GM18526 (cell line): ENCODE data around the gene CSNK1G2.

ENCODE experiments used
- POLR2A ChIP-seq: IDR thresholded peaks from 3 replicates; pipeline ENCODE4 v1.6.1; 2011; ENCODE audit not compliant: insufficient read length; ENCODE audit errors: extremely low read depth

CSNK1G2 gene

DNA sequence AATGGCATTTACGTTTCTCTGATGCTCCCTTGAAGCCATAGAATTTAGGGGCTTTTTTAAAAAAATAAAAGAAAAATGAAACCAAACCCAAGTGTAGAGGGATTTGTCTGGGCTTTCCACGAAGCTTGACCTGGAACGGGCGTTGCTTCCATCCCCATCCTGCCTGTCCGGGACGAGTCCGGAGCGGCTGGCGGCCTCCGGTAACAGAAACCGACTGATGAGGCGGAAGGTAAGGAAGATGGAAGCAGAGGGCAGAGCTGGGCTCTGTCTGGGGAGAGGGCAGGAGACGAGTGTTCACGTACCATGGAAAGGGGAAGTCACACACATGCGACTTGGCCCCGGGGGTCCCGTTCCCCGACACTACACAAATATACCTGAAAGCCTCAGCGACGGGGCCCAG, 40.3 kb downstream of the CSNK1G2 start:
- no peak for TF ChIP-seq POLR2A

DNA sequence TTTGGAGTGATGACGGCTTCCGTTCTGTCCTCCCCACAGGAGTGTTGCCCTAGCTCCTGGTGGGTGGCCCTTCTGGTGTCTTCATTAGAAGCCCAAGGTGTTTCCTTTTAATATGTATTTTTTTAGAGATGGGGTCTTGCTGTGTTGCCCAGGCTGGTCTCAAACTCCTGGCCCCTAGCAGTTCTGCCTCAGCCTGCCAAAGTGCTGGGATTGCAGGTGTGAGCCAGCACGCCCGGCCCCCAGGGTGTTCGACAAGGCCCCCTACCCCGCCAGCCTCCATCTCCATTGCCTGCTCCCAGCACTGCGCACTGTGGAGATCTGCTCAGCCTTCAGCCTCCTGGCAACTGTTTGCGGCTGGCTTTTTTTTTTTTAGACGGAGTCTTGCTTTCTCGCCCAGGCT, 43.4 kb downstream of the CSNK1G2 start:
- no peak for TF ChIP-seq POLR2A

- no peak for TF ChIP-seq POLR2A
These were observed 44.8 kb downstream of the CSNK1G2 start for GRCh38 chr19:1985588-1986356.

GRCh38 chr19:1986357-1987162, 45.6 kb downstream of the CSNK1G2 start:
- TF ChIP-seq POLR2A: no peak

DNA sequence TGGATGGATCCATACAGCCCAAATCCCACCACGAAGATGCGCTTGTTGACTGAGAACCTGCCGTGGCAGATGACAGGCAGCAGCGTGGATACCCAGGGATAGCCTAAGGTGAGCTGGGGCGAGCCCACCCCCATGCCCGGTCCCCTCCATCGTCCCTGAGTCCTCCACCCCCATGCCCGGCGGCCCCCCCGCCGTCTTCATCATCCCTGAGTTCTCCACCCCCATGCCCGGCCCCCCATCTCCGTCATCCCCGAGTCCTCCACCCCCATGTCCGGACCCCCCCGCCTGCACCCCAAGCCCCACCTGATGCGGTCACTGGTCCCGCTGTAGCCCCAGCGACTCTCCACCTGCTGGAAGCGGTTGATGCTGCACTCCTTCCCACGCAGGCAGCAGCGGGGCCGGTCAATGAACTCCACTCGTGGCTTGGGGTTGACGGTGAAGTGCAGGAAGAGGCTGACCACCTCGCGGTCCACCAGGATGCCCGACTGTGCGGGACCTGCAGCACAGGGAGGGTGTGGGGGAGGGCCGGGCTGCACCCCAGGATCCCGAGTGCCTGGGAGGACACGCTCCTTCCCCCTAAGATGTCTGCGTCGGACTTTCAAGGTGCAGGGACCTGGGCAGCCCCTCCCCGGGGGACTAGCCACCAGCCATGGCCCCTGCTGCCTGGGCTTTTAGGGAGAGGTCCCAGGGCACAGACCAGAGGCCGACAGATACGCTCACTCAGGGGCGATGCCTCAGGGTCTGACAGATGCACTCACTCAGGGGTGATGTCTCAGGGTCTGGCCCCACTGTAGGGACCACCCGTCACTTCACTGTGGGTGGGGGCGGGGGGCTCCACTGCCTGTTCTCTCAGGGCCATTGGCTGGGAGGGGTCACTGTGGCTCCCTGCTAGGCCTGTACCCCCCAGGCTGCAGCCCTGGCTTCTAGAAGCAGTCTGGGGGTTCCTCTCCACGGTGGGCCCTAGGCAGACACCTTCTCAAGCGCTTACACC, 46.5 kb downstream of the CSNK1G2 start:
- TF ChIP-seq POLR2A: no peak

DNA sequence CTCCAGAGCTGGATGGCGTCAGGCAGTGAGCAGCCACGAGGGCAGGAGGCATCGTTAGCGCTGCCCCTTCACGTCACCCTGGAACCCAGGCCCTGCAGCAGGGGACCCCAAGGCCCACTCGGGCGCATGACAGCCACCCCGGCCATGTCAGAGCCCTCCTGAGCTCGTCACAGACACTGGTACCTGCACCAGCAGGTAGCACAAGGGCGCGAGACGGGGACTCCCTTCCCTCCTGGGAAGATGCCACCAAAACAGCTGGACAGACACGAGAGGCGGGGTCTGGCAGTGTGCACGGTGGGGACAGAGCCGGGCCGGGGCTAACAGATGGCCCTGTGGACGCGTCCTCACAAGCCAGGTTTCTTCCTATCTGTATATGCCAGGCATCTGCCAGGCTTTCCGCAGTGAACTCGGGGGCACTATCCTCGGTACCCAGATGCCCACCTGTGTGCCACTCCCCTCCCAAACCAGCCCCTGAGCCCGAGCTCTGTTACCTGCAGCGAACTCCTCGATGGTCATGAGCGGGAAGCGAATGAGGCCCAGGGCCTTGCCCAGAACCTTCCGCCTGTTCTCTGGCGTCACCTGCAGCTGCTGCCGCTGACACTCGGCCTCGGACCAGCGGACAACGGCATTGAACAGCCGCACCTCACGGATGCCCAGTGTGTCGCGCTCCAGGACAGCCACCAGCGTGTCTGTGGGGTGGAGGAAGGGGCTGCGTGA, 48.7 kb downstream of the CSNK1G2 start:
- no peak for TF ChIP-seq POLR2A

DNA sequence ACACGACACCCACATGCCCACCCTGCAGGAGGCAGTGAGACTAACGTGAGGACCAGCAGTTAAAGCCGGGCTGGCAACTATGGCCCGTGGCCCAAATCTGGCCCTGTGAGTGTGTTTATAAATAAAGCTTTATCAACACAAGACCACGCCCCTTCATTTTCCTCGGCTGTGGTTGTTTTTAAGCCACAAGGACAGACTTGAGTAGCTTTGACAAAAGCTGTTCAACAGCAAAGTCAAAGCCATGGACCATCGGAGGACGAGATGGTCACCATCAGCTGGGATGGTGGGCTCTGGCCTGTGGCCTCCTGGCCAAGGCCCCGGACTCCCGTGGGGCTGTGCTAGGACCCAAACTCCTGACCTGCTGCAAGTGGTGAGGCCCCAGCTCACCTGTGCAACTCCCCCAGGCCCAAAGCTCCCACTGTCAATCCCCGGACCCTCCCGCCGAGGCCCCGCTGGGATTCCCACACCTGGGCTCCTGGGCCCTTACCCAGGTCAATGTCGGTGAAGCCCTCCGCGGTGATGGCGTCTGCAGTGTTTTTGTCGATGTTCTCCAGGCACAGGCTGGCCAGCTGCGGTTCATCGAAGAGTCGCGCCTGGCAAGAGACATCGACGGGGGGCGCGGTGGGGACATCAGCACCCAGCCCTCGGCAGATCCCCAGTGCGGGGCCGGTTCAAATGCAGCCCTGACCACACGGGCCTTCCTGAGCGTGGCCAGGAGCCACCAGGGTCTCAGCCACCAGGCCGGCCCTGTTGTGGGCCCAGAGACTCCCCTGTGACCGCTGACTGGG, 49.5 kb downstream of the CSNK1G2 start:
- no peak for TF ChIP-seq POLR2A

- TF ChIP-seq POLR2A: no peak
These were observed 50.3 kb downstream of the CSNK1G2 start for GRCh38 chr19:1991018-1991913.

- TF ChIP-seq POLR2A: no peak
These were observed 51.8 kb downstream of the CSNK1G2 start for GRCh38 chr19:1992759-1993260.

DNA sequence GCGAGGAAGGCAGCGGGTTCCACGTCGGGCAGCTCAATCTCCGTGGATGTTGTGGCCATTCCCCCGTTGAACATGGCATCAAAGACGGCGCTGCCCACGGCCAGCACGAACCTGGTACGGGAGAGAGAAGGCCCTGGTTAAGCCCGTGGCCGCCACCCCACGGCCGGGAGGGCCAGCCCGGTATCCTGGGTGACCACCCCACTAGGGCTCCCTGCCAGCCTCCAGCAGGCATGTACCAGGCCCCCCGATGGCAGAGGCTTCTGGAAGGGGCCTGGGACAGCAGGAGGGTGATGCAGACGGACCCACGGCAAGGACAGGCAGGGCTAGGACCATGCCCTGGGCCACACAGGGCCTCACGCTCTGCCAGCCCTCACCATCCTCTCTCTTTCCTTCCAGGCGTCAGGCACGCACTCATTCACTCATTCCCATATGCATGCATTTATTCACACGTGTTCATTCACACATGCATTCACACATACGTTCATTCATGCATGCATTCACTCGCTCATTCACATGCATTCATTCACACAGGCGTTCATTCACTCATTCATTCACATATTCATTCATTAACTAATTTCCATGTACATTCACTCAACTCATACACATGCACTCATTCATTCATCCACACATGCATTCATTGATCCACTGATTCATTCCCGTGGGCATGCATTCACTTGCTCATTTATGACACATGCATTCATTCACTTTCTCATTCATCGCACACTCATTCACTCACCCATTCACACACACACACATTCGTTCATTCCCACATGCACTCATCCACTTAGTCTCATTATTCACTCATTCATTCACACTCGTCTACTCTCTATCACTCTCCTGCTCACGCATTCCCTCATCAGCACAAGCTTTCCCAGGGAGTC, 56.6 kb downstream of the CSNK1G2 start:
- no peak for TF ChIP-seq POLR2A
